Upper lobe of left lung (tissue), 4 donors: ENCODE measurements around the gene MGLL.

Source experiments
- CTCF ChIP-seq, 6 experiments: fragments of 450-650 bp in 4 of 6; fragments of 200-600 bp in 2 of 6; sonication (generic) in 2 of 6; IDR thresholded peaks; one replicate each; pipeline ENCODE4 v1.5.1; 2016 to 2019; ENCODE audit warnings: antibody characterized with exemption in 6 of 6
- EP300 ChIP-seq, 4 donors: sonication (generic); formaldehyde crosslinking; IDR thresholded peaks; one replicate each; pipeline ENCODE4 v1.5.1; 2017; ENCODE audit warnings: antibody characterized with exemption in 4 of 4, control low read depth in 2 of 4
- POLR2A ChIP-seq, 4 donors: fragments of 450-650 bp; IDR thresholded peaks; one replicate each; pipeline ENCODE4 v1.5.1; 2016 to 2017; ENCODE audit warnings: antibody characterized with exemption in 4 of 4, mild to moderate bottlenecking in 2 of 4
- POLR2AphosphoS5 ChIP-seq, 2 donors: sonication (generic); formaldehyde crosslinking; IDR thresholded peaks; one replicate each; pipeline ENCODE4 v1.5.1; 2017; ENCODE audit warnings: antibody characterized with exemption in 2 of 2

GRCh38 chr3:127735767-127736693 is 86.3 kb downstream of the MGLL start:
- TF ChIP-seq POLR2A (IDR thresholded peaks at IDR 0.05): no peak
- no peak for TF ChIP-seq CTCF (IDR thresholded peaks at IDR 0.05)
- TF ChIP-seq POLR2AphosphoS5 (IDR thresholded peaks at IDR 0.05): no peak
- no peak for TF ChIP-seq EP300 (IDR thresholded peaks at IDR 0.05)
